A549 (cell line): ENCODE data around the gene OOSP3. TPM values are rescaled to one million over a fixed set of nuclear protein-coding genes. Genes with fewer than 3 reads are reported as not detected.
"Not testable (repeated sequence)": the region's sequence is repeated elsewhere in the genome, so short reads cannot be mapped to it uniquely, and the experiment has no call there.

Source experiments
- ATAC-seq, 2 experiments: fragments of 200-7000 bp in 1 of 2; fragments of >200 bp in 1 of 2; cut with Nextera tagmentation in 1 of 2; cut with Tn5 transposase in 1 of 2; 3 replicates each; pipeline versions ENCODE4 v1.8.0 to v1.9.1; 2018 to 2020; ENCODE audit warnings: mild to moderate bottlenecking in 1 of 2, moderate library complexity in 1 of 2
- CTCF ChIA-PET: fragments of 300-600 bp; sonication (Branson Sonifier 250); formaldehyde crosslinking; extraction: SDS; loops from one replicate; lab custom pipeline; 2021; ENCODE audit warnings: antibody characterized with exemption, inconsistent platforms; lab: Yijun Ruan, JAX
- POLR2A ChIA-PET: fragments of 350-600 bp; formaldehyde crosslinking; extraction: SDS; loops from one replicate; lab custom pipeline; 2021; ENCODE audit warnings: antibody characterized with exemption, inconsistent platforms; lab: Yijun Ruan, JAX
- DNase-seq, 2 experiments: peaks; one replicate each; pipeline versions ENCODE4 v3.0.0 to v3.0.0-alpha.2; 2011 to 2016; ENCODE audit warnings: low read depth in 1 of 2, low spot score in 1 of 2
- FAIRE-seq: peaks from 2 replicates; lab custom pipeline; 2011; peaks lifted over from hg19 to GRCh38; lab: Jason Lieb, UNC
- H3K27ac ChIP-seq, 2 experiments: fragments of >200 bp; sonication (Bioruptor Twin); formaldehyde crosslinking; 3 replicates each; pipeline ENCODE4 v1.5.1; 2016 to 2017
- H3K4me1 ChIP-seq: fragments of >200 bp; sonication (Bioruptor Twin); formaldehyde crosslinking; 3 replicates; pipeline ENCODE4 v1.6.1; 2016
- H3K4me2 ChIP-seq: fragments of >200 bp; sonication (Bioruptor Twin); formaldehyde crosslinking; 3 replicates; pipeline ENCODE4 v1.6.1; 2016
- H3K4me3 ChIP-seq: fragments of >200 bp; sonication (Bioruptor Twin); formaldehyde crosslinking; 3 replicates; pipeline ENCODE4 v1.5.1; 2016
- H3K9me3 ChIP-seq: fragments of >200 bp; sonication (Bioruptor Twin); formaldehyde crosslinking; 3 replicates; pipeline ENCODE4 v1.6.1; 2016
- CBX8 ChIP-seq: fragments of 200-600 bp; sonication (generic); IDR thresholded peaks from 2 replicates; pipeline ENCODE4 v1.6.1; 2016
- EP300 ChIP-seq, 2 experiments: fragments of >200 bp; sonication (Bioruptor Twin); formaldehyde crosslinking; IDR thresholded peaks; 2 replicates in 1 of 2; 3 replicates in 1 of 2; pipeline ENCODE4 v1.6.1; 2016 to 2017
- FOSB ChIP-seq: fragments of 250-450 bp; sonication (Bioruptor Pico); IDR thresholded peaks from 2 replicates; pipeline ENCODE4 v1.5.0; 2020; ENCODE audit warnings: mild to moderate bottlenecking, moderate library complexity
- HDAC2 ChIP-seq: fragments of 200-600 bp; sonication (generic); IDR thresholded peaks from 2 replicates; pipeline ENCODE4 v1.6.1; 2016
- HEYL ChIP-seq: fragments of 250-450 bp; sonication (Bioruptor Pico); IDR thresholded peaks from 2 replicates; pipeline ENCODE4 v1.8.0; 2021; ENCODE audit warnings: mild to moderate bottlenecking, moderate library complexity
- HOXB5 ChIP-seq: fragments of 250-450 bp; sonication (Bioruptor Pico); IDR thresholded peaks from 2 replicates; pipeline ENCODE4 v1.5.0; 2020; ENCODE audit warnings: mild to moderate bottlenecking, moderate library complexity
- JUN ChIP-seq, 2 experiments: fragments of >200 bp; sonication (Bioruptor Twin); formaldehyde crosslinking; IDR thresholded peaks; 2 replicates in 1 of 2; 3 replicates in 1 of 2; pipeline ENCODE4 v1.6.1; 2016 to 2017
- JUNB ChIP-seq: fragments of >200 bp; sonication (Bioruptor Twin); formaldehyde crosslinking; IDR thresholded peaks from 2 replicates; pipeline ENCODE4 v1.6.1; 2016
- KDM1A ChIP-seq: fragments of 200-600 bp; sonication (generic); IDR thresholded peaks from 2 replicates; pipeline ENCODE4 v1.6.1; 2016; ENCODE audit warnings: low read depth, mild to moderate bottlenecking
- MAFK ChIP-seq: fragments of 450-650 bp; IDR thresholded peaks from 2 replicates; pipeline ENCODE4 v1.6.1; 2014; ENCODE audit not compliant: partially characterized antibody
- MYC ChIP-seq: IDR thresholded peaks from 2 replicates; pipeline ENCODE4 v1.6.1; 2012; ENCODE audit warnings: mild to moderate bottlenecking, inconsistent platforms, low read length, improper control_type of control experiment, borderline replicate concordance
- NFE2L2 ChIP-seq: fragments of 150-350 bp; conservative IDR thresholded peaks from 2 replicates; pipeline ENCODE4 v1.6.1; 2014; ENCODE audit warnings: low read length
- NPAS2 ChIP-seq: fragments of 250-450 bp; sonication (Bioruptor Pico); IDR thresholded peaks from 2 replicates; pipeline ENCODE4 v1.8.0; 2022; ENCODE audit warnings: mild to moderate bottlenecking, moderate library complexity, borderline replicate concordance
- PHF8 ChIP-seq: fragments of 200-600 bp; sonication (generic); IDR thresholded peaks from 2 replicates; pipeline ENCODE4 v1.6.1; 2016; ENCODE audit warnings: low read depth, mild to moderate bottlenecking, antibody characterized with exemption, moderate library complexity, borderline replicate concordance
- RAD21 ChIP-seq, 2 experiments: fragments of >200 bp in 1 of 2; sonication (Bioruptor Twin) in 1 of 2; formaldehyde crosslinking in 1 of 2; IDR thresholded peaks in 1 of 2; conservative IDR thresholded peaks in 1 of 2; 2 replicates in 1 of 2; 3 replicates in 1 of 2; pipeline ENCODE4 v1.6.1; 2012 to 2018; ENCODE audit warnings: inconsistent platforms in 1 of 2
- RARB ChIP-seq: fragments of 250-450 bp; sonication (Bioruptor Pico); IDR thresholded peaks from 2 replicates; pipeline ENCODE4 v1.8.0; 2021; ENCODE audit warnings: mild to moderate bottlenecking, moderate library complexity
- RFX5 ChIP-seq: fragments of 450-650 bp; IDR thresholded peaks from 2 replicates; pipeline ENCODE4 v1.7.1; 2014; ENCODE audit warnings: antibody characterized with exemption, mild to moderate bottlenecking, moderate library complexity
- TP53 ChIP-seq: fragments of 250-450 bp; sonication (Bioruptor Pico); IDR thresholded peaks from 2 replicates; pipeline ENCODE4 v1.5.0; 2021; ENCODE audit warnings: mild to moderate bottlenecking, moderate library complexity
- ZFP36 ChIP-seq: fragments of 450-650 bp; IDR thresholded peaks from 2 replicates; pipeline ENCODE4 v1.6.1; 2014; ENCODE audit warnings: borderline replicate concordance; ENCODE audit not compliant: partially characterized antibody
- ZSCAN20 ChIP-seq: fragments of 250-450 bp; sonication (Bioruptor Pico); IDR thresholded peaks from 2 replicates; pipeline ENCODE4 v1.8.0; 2022; ENCODE audit warnings: mild to moderate bottlenecking, moderate library complexity
- WGBS: methylation state at CpG from one replicate; pipeline ENCODE4 v1.1.6; 2017; ENCODE audit errors: missing lambda C conversion rate; 5-methylcytosine and 5-hydroxymethylcytosine counted together
- polyA plus RNA-seq, 4 experiments: library from polyadenylated mRNA; depleted of rRNA in 3 of 4; stranded (reverse); fragments of >200 nt; fragmentation: RNase III in 1 of 4; extraction: RNeasy Plus Mini Kit Qiagen cat#74134 plus additional on column Dnase treatment in 1 of 4; gene quantifications; 2 replicates in 3 of 4; 3 replicates in 1 of 4; pipeline ENCODE4 v1.2.3, GENCODE V29; 2011 to 2017
- TF ChIP-seq, protein P1 (sequence below): fragments of >200 bp; sonication (Bioruptor Twin); formaldehyde crosslinking; IDR thresholded peaks from 2 replicates; pipeline ENCODE4 v1.6.1; 2016
- TF ChIP-seq, protein P2 (sequence below): IDR thresholded peaks from 2 replicates; pipeline ENCODE4 v1.6.1; 2012
- TF ChIP-seq, protein P3 (sequence below): IDR thresholded peaks from 2 replicates; pipeline ENCODE4 v1.6.1; 2012; ENCODE audit warnings: low read depth, borderline replicate concordance
- TF ChIP-seq, protein P4 (sequence below): fragments of >200 bp; sonication (Bioruptor Twin); formaldehyde crosslinking; IDR thresholded peaks from 3 replicates; pipeline ENCODE4 v1.5.1; 2016
- TF ChIP-seq, protein P5 (sequence below): fragments of 250-450 bp; sonication (Bioruptor Pico); IDR thresholded peaks from 2 replicates; pipeline ENCODE4 v1.5.0; 2021; ENCODE audit warnings: mild to moderate bottlenecking, moderate library complexity, borderline replicate concordance

OOSP3 gene
- polyA plus RNA-seq, 2 of the 4 experiments (the other 2 are of a cell fraction) = not detected

DNA sequence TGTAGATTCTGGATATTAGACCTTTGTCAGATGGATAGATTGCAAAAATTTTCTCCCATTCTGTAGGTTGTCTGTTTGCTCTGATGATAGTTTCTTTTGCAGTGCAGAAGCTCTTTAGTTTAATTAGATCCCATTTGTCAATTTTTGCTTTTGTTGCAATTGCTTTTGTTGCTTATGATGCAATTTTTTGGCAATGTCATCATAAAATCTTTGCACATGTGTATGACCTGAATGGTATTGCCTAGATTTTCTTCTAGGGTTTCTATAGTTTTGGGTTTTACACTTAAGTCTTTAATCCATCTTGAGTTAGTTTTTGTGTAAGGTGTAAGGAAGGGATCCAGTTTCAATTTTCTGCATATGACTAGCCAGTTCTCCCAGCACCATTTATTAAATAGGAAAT, 8.6 kb downstream of the OOSP3 start:
- CTCF ChIA-PET, H3K27ac ChIP-seq, DNase-seq, H3K9me3 ChIP-seq, ATAC-seq, FAIRE-seq, H3K4me2 ChIP-seq, POLR2A ChIA-PET, H3K4me3 ChIP-seq, H3K4me1 ChIP-seq: not testable (repeated sequence)
- TF ChIP-seq MAFK = peak; percentile 72

DNA sequence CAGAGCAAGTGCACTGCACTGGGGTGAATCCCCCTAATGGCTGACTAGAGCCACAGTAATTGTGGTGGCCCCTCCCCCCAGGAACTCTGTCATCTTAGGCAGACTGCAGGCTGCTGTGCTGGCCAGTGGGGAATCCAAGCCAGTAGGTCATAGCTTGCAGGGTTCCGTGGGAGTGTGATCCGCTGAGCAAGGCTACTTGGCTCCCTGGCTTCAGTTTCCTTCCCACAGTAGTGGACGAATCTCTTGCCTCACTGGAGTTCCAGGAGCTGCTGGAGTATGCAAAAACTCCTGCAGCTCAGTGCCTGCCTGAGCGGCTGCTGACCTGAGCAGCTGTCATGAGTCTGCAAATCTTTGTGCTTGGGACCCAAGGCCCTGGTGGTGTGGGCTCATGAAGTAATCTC, 13.2 kb downstream of the OOSP3 start:
- FAIRE-seq (no peak), DNase-seq (no peak), ATAC-seq (no peak)
- Histone ChIP-seq H3K4me3 (no peak overlapping the region), H3K4me2 (no peak overlapping the region), H3K27ac (no peak overlapping the region), H3K9me3 (0 out of 3 replicates have a peak, but pooled peaks cover 3% of the 10 kb centered on the region), H3K4me1 (no peaks in the 10 kb centered on the region)
- ChIA-PET POLR2A (no interaction called here), CTCF (interaction anchor here (1.6 kb wide), 1 partner anchor 69 kb away, joined by 4 read pairs; no protein-coding TSS in a partner anchor)
- no peak for TF ChIP-seq MAFK
- TF ChIP-seq RARB = no peak
- TF ChIP-seq FOSB (CRISPR knock-in tag) = no peak
- no peak for TF ChIP-seq NFE2L2
- TF ChIP-seq TP53 = no peak
- TF ChIP-seq, protein P1, sequence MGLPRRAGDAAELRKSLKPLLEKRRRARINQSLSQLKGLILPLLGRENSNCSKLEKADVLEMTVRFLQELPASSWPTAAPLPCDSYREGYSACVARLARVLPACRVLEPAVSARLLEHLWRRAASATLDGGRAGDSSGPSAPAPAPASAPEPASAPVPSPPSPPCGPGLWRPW = no peak
- TF ChIP-seq HEYL = no peak
- no peak for TF ChIP-seq EP300 (IDR thresholded peaks at IDR 0.05)
- TF ChIP-seq, protein P2, sequence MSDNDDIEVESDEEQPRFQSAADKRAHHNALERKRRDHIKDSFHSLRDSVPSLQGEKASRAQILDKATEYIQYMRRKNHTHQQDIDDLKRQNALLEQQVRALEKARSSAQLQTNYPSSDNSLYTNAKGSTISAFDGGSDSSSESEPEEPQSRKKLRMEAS = no peak
- no peak for TF ChIP-seq JUN (IDR thresholded peaks at IDR 0.05)
- TF ChIP-seq RAD21 (conservative IDR thresholded peaks at IDR 0.05 in 1 of 2, IDR thresholded peaks at IDR 0.05 in 1 of 2) = no peak
- TF ChIP-seq JUNB = no peak
- TF ChIP-seq, protein P3, sequence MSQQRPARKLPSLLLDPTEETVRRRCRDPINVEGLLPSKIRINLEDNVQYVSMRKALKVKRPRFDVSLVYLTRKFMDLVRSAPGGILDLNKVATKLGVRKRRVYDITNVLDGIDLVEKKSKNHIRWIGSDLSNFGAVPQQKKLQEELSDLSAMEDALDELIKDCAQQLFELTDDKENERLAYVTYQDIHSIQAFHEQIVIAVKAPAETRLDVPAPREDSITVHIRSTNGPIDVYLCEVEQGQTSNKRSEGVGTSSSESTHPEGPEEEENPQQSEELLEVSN = no peak
- WGBS = 11% methylated on average over 4 of the region's 4 CpGs

DNA sequence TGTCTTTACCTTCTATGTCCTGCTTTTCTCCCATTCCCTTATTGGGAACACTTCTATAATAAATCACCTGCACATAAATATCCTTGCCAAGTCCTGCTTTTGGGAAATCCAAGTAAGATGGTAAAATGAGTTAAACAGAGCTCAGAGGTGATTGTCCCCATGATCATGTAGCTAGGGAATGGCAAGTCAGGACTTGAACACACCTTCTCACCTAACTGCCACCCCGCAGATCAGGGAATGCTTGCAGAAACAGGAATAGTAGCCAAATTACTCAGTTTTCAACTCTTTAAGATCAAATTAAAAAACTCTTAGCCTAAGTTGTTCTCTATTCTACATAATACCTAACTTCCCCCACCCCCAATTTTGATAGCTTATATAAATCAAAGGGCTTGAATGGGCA, 16.0 kb downstream of the OOSP3 start:
- H3K4me1 ChIP-seq = no peaks in the 10 kb centered on the region
- TF ChIP-seq ZFP36 = no peak
- TF ChIP-seq HDAC2 = no peak
- FAIRE-seq (no peak), DNase-seq (no peak), ATAC-seq (no peak)
- no peaks in the 10 kb centered on the region for H3K9me3 ChIP-seq
- WGBS = 7% methylated on average over 1 of the region's 1 CpG
- H3K4me3 ChIP-seq = no peak overlapping the region
- CTCF ChIA-PET = no interaction called here
- POLR2A ChIA-PET = no interaction called here
- H3K27ac ChIP-seq = no peak overlapping the region
- H3K4me2 ChIP-seq = no peak overlapping the region

DNA sequence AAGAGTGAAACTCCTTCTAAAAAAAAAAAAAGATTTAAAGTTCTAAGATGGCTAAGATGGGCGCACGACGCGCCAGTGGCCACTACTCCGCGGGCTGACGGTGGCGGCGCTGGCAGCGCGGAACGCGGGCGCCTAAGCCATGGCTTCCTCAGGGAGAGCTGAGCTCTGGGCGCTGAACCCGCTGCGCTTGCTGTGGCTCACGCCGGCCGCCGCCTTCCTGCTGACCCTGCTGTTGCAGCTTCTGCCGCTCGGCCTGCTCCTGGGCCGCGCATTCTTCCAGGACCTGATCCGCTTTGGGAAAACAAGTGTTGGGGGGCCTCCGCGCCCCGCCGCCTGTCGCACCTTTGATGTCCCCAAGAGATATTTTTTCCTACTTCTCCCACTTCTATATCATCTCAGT, 19.5 kb downstream of the OOSP3 start:
- TF ChIP-seq MYC (no peak), PHF8 (no peak), HOXB5 (no peak), KDM1A (no peak), NPAS2 (CRISPR knock-in tag) (no peak), JUNB (no peak), ZSCAN20 (CRISPR knock-in tag) (no peak), CBX8 (no peak), RFX5 (no peak)
- TF ChIP-seq, protein P4, sequence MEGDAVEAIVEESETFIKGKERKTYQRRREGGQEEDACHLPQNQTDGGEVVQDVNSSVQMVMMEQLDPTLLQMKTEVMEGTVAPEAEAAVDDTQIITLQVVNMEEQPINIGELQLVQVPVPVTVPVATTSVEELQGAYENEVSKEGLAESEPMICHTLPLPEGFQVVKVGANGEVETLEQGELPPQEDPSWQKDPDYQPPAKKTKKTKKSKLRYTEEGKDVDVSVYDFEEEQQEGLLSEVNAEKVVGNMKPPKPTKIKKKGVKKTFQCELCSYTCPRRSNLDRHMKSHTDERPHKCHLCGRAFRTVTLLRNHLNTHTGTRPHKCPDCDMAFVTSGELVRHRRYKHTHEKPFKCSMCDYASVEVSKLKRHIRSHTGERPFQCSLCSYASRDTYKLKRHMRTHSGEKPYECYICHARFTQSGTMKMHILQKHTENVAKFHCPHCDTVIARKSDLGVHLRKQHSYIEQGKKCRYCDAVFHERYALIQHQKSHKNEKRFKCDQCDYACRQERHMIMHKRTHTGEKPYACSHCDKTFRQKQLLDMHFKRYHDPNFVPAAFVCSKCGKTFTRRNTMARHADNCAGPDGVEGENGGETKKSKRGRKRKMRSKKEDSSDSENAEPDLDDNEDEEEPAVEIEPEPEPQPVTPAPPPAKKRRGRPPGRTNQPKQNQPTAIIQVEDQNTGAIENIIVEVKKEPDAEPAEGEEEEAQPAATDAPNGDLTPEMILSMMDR = no peak
- TF ChIP-seq, protein P1 = no peak
- TF ChIP-seq, protein P5, sequence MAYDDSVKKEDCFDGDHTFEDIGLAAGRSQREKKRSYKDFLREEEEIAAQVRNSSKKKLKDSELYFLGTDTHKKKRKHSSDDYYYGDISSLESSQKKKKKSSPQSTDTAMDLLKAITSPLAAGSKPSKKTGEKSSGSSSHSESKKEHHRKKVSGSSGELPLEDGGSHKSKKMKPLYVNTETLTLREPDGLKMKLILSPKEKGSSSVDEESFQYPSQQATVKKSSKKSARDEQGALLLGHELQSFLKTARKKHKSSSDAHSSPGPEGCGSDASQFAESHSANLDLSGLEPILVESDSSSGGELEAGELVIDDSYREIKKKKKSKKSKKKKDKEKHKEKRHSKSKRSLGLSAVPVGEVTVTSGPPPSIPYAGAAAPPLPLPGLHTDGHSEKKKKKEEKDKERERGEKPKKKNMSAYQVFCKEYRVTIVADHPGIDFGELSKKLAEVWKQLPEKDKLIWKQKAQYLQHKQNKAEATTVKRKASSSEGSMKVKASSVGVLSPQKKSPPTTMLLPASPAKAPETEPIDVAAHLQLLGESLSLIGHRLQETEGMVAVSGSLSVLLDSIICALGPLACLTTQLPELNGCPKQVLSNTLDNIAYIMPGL = no peak
- ChIA-PET CTCF (interaction anchor here (0.7 to 1.6 kb wide), 3 partner anchors 9 to 211 kb away, joined by 3 read pairs; no protein-coding TSS in a partner anchor), POLR2A (no interaction called here)
- ATAC-seq (no peak), FAIRE-seq (no peak), DNase-seq (no peak)
- Histone ChIP-seq H3K4me3 (no peak overlapping the region), H3K4me1 (no peaks in the 10 kb centered on the region), H3K4me2 (no peak overlapping the region), H3K27ac (no peak overlapping the region), H3K9me3 (no peaks in the 10 kb centered on the region)
- WGBS = 91% methylated on average over 31 of the region's 31 CpGs
